Brain microvascular endothelial cell (primary cell): Measurements from ENCODE around the gene APOA1.

Source experiments
- DNase-seq: peaks from one replicate; pipeline ENCODE4 v3.0.0-alpha.2; 2020
- H3K27ac ChIP-seq: fragments of 250-450 bp; sonication (Bioruptor Pico); 2 replicates; pipeline ENCODE4 v1.5.1; 2020; ENCODE audit warnings: mild to moderate bottlenecking, moderate library complexity
- H3K27me3 ChIP-seq: fragments of 250-450 bp; sonication (Bioruptor Pico); replicated peaks from 2 replicates; pipeline ENCODE4 v1.5.1; 2020; ENCODE audit warnings: mild to moderate bottlenecking
- H3K36me3 ChIP-seq: fragments of 250-450 bp; sonication (Bioruptor Pico); replicated peaks from 2 replicates; pipeline ENCODE4 v1.5.1; 2020; ENCODE audit warnings: mild to moderate bottlenecking
- H3K4me3 ChIP-seq: 2 replicates; pipeline ENCODE4 v1.5.1; 2011; ENCODE audit warnings: low read depth, mild to moderate bottlenecking, control low read depth, low read length, moderate library complexity
- CTCF ChIP-seq: IDR thresholded peaks from 2 replicates; pipeline ENCODE4 v1.5.1; 2011; ENCODE audit warnings: low read depth, mild to moderate bottlenecking, moderate library complexity, low read length, control low read depth, inconsistent platforms; ENCODE audit errors: missing control alignments
- in situ Hi-C: cut with HindIII; loops from 2 replicates; pipeline ENCODE4 v1.10.0; 2017; ENCODE audit warnings: low sequenced_read_pairs, low pct_ligation_motif_present

Gene APOA1

DNA sequence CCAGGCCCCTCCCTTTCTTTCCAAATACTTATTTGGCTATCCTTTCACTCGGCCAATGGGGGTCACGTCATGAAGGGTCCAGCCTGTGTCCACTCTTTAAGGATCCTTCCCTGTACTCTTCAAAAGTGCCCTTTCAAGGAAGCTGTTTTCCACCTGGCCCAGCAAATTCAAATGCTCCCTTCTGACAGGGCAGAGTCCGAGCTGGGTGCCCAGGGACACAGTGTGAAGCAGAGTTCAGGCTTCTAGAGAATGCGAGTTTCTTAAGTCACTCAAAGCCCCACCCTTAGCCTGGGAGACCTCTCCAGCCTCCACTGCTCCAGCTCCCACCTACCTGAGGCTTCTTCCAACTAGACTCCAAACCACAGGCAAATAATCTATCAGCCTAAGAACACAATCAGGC lies 5.5 kb upstream of the APOA1 start:
- Histone ChIP-seq H3K27me3 (no peaks in the 10 kb centered on the region), H3K4me3 (no peak overlapping the region), H3K36me3 (peaks cover 10% of the 10 kb centered on the region), H3K27ac (no peak overlapping the region)
- DNase-seq, result no peak
- in situ Hi-C loops, result no loop called here
- no peak for TF ChIP-seq CTCF

- Histone ChIP-seq H3K4me3 (no peak overlapping the region), H3K27me3 (no peaks in the 10 kb centered on the region), H3K27ac (no peak overlapping the region), H3K36me3 (peaks cover 10% of the 10 kb centered on the region)
- in situ Hi-C loops, result no loop called here
- DNase-seq, result no peak
- TF ChIP-seq CTCF, result no peak
Measured at GRCh38 chr11:116842117-116842516, 4.7 kb upstream of the APOA1 start.

GRCh38 chr11:116840746-116841296 lies 3.4 kb upstream of the APOA1 start:
- Histone ChIP-seq H3K36me3 (peaks cover 3% of the 10 kb centered on the region), H3K4me3 (no peak overlapping the region), H3K27me3 (no peaks in the 10 kb centered on the region), H3K27ac (no peak overlapping the region)
- in situ Hi-C loops, result no loop called here
- no peak for TF ChIP-seq CTCF
- no peak for DNase-seq

DNA sequence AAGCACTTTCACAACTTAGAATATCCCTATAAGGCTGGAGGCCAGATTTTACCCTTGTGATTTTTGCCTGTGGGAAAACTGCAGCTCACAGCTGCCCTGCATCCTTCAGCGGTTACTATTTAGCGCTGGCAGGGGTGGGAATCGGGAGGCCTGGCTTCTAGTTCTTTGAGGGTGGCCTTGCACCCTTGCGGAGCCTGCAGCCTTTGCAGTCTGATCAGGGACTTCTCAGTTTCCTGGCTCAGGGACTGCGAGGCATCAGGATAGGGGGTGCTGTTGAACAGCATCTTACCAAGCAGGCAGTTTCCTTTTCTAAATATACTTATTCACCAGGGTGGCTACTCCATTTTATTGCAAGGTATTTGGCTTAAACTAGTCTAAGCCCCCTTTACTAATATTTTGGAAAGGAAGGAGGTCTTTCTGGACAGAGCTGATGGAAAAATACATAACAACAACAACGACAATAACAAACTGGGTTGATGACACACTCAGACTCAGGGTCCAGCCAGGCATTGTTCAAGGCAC lies 2.9 kb upstream of the APOA1 start:
- no peak for DNase-seq
- Histone ChIP-seq H3K4me3 (no peak overlapping the region), H3K27ac (no peak overlapping the region), H3K36me3 (no peaks in the 10 kb centered on the region), H3K27me3 (no peaks in the 10 kb centered on the region)
- TF ChIP-seq CTCF, result peak; percentile 53
- in situ Hi-C loops, result no loop called here

GRCh38 chr11:116838321-116839084 lies 1.1 kb upstream of the APOA1 start:
- H3K27ac ChIP-seq, result no peak overlapping the region
- H3K27me3 ChIP-seq, result no peaks in the 10 kb centered on the region
- no peak for DNase-seq
- in situ Hi-C loops, result no loop called here
- no peak overlapping the region for H3K4me3 ChIP-seq
- no peak for TF ChIP-seq CTCF
- H3K36me3 ChIP-seq, result no peaks in the 10 kb centered on the region

- Histone ChIP-seq H3K4me3 (no peak overlapping the region), H3K27me3 (no peaks in the 10 kb centered on the region), H3K27ac (no peak overlapping the region), H3K36me3 (no peaks in the 10 kb centered on the region)
- in situ Hi-C loops, result no loop called here
- no peak for TF ChIP-seq CTCF
- no peak for DNase-seq
Measured at GRCh38 chr11:116836632-116836991, 810 bp downstream of the APOA1 start.
